Fibroblast of skin of back (primary cell): Measurements from ENCODE around the gene NSUN3.

Experiments
- DNase-seq: peaks from one replicate; pipeline ENCODE4 v3.0.0-alpha.2; 2013

NSUN3 gene

DNA sequence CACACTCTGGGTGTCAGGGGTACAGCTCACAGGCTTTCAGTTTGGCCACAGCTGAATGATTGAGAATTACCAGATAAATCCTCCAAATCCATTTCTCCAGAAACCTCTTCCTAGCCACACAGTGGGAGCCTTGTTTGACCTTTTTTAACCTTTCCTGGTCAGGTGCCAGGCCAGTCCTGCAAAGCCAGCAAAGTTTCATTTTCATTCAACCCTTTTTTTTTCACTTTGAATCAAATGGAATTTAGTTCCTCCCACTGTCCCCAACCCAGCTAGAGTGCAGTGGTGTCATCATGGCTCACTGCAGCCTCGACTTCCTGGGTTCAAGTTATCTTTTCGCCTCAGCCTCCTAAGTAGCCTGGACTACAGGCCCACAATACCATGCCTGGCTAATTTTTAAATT is 67.8 kb downstream of the NSUN3 start:
- no peak for DNase-seq

DNA sequence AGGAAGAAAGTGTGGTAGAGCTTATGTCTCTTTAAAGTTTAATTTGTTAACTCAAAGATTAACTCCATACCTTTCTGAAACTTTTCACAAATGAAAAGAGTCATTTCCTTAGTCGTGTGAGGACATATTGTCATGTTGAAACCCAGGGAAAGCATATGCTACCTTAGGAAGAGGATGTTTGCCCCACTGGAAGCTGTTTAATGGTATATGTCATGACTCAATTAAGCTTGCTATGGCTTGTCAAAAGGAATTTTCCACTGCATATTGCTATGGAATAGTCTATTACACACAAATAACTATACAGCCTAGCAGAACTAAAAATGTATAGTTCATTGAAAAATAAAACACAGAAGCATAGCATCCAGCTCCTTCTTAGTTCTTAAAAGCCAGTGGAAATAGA is 69.9 kb downstream of the NSUN3 start:
- DNase-seq: no peak

DNA sequence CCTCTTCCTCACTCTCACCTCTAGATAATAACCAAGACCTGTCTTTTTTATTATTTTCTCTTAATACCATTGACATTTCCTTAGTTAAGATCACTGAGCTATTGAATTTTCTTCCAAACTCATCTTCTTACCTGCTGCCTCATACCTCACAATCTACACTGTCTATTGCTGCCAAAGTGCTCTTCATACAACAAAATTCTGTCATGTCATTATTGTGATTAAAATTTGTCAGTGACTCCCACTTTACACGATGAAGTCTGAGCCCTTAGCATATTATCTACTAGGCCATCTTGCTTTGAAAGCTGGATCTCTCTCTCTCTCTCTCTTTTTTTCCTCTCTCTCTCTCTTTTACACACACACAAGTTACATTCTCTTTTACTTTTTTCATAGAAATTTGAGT is 73.3 kb downstream of the NSUN3 start:
- no peak for DNase-seq

DNA sequence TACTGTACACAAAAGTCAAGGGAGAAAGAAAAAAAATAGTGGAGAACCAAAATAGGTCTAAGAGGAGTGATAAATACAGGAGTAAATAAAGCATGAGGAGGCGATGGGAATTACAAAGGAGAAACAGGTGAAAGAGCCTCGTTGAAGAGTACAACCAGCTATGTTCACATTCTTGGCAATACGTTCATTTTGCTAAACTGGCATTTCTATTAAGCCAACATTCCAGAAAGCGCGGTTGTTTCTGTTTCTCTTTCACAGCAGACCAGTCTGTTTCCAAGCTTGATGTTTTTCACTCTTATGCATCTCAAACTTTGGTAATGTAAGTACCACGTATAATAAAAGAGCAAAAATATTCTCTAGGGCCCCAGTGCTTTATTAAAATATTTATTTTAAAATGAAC is 74.5 kb downstream of the NSUN3 start:
- no peak for DNase-seq

DNA sequence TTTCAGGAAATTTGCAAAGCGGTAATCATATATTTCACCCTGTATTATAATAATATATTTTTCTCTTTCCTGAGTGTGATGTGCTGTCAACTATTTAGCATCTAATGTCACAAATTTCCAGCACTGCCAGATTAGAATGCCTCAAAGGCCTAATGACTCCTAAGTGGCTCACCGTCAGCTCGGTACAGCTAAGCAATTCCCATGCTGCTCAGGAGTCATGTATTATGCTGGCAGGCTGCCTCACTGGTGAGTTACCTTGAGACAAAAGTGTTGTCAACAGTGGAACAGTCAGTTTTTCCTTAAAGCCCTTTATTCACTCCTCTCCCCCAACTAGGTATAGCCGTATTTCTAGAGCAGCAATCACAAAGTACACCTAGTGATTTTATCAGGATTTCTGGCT is 83.6 kb downstream of the NSUN3 start:
- no peak for DNase-seq

DNA sequence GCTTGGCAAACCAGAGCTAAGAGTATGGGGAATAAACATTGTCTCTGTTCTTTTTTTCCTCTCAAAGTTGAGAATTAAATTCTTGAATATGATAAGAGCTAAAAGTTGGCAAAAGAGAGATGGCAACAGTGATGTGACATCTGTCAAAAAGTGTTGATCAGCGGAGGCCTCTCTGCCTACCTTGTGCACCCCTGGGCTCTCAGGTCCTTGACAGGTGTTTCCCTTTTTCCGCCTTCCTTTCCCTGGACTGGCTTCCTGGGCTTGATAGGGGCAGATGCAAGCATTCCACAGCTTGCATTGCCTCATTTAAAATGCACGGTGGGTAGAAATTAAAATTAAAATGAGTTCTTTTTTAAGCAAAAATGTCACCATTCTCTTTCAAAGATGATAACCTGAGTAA is 84.2 kb downstream of the NSUN3 start:
- no peak for DNase-seq

DNA sequence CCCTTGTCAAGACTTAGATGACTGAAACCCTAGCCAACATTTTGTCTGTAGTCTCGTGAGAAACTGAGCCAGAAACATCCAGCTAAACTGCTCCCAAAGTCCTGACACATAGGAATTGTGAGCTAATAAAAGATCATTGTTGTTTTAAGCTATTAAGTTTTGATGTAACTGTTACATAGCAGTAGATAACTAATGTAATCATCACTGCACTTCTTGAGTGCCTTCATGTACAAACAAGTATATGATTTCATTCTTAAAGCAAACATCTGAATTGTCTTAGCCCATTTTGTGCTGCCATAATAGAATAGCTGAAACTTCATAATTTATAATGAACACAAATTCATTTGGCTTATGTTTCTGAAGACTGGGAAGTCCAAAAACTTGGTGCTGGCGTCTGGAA is 87.3 kb downstream of the NSUN3 start:
- DNase-seq: no peak

DNA sequence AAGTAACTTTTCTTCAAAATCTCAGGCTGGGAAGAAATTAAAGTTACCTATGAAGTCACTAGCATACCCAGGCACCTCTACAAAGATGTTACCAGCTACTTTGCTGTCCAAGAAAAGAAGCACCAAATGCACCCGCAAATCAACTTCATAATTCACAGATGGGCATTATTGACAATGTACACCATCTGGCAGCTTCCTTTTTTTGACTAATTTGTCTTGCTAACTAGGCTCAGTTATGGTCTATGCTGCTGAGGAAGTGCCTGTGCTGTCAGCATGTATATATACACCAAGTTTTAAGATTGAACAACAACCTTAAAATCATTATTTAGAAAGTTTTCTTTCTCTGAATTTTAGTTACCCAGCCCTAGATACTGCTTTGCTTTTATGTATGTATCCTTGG is 93.8 kb downstream of the NSUN3 start:
- no peak for DNase-seq

DNA sequence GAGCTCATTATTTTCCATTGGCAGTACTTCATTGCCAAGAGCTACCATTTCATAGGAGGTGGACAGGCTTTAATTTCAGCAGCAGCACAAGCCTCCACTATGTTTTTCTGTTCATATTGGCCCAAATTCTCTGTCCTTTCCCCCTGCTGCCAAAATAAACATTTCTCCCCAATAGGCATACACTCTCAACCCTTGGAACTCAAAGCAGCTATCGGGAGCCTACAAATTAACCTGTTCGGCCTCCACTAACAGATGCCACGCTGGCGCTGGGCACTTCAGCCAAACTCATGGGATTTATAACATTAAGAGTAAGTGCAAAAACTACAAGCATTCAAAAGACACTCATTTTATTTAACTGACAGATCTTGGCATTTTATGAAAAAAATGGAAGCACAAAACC is 95.7 kb downstream of the NSUN3 start:
- no peak for DNase-seq

DNA sequence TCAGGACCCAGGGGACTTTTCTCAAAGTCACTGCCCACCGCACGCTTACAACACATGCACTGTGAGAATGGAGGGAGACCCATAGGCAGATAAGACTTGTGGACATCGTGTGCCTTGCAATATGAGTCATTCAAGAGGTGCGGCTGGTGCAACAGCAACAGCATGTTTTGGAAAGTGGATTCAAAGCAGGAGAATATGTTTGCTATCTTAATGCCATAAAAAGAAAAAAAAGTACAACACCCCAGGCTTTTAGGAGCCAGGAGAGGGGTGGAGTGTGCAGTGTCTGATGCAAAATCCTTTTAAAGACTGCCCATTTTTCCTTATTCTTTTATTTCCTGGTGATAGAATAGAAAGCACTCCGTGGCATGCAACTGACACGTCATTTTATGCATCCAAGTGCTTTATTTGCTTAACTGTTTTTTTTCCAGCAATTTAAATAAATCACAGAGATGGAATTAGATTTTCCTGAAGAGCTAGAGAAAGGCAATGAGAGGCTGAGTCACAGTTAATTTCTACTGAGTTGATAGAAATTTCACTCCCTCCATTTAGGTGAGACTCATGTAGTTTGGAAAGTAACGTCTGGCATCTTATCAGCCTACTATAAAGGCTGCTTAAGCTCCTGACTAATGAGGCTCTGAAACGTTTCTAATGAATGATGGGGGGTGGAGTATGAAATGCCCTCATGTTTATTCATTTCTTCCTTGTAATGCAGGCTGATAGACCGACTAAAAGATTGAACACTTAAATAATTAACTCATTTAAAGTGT is 96.4 kb downstream of the NSUN3 start:
- peak; percentile 44 for DNase-seq

DNA sequence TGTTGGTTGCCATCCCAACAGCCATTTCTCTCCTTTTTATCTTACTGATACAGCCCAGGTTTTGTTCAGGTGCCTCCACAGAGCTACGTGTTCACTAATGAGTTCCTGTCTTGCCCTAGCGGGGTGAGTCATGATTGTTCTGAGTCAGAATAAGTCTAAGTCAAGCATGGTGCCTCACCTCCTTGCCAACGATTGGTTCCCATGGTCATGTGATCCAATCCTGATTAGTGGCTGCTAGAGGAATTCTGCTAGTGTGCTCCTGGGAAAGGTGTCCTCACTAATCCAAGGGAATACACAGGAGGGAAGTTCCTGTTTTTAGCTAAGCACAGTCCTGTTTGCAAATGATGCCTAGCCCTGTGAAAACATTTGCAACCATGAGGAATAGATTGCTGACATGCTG is 99.8 kb downstream of the NSUN3 start:
- DNase-seq: peak; percentile 54

DNA sequence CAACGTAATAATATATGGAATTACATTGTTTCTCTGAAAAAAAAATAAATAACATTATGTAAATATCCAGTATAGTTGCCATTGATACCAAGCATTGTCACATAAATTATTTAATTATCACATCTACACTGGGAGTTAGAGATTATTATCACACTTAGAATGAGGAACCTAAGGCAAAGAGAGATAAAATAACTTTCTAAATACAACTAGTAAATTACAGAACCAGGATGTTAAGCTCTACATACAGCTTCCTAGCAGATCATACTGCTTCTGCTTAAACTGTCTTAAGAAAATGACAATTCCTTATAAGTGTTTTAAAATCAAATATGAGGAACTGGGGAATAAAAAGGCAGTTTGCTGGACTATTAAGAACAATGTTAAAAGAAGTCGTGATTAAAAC is 104.5 kb downstream of the NSUN3 start:
- no peak for DNase-seq

DNA sequence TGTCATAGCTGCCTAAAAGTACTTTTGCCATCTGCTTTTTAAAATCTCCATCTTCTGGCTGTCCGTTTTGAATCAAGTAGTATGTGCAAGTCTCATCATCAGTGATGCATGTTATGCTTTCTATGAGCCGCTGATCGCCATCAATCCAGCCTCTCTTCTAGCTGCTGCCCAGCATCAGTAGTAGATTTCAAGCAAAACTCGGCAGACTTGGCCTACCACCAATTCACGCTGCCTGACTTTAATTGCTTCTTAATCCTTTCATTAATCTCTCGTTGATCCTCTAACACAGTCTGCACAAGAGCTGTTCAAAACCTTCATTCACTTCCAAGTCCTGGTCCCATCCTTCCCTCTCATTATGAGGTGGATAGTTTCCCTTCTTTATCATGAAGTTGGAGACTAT is 104.9 kb downstream of the NSUN3 start:
- no peak for DNase-seq

DNA sequence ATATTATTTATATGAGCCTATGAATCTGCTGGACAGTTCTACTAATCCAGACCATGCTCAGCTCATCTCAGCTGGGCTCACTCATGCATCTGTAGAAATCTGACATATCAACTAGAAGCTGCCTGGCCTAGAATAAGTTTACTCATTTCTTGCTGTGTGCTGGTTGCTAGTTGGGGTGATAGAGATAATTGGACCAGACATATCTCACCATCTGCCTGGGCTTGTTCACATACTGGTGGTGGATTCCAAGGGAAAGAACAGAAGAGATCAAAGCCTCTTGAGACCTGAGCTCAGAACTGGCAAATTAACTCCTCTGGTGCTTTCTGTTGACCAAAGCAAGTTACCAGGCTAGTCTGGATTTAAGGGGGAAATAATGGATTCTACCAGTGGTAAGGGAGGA is 109.1 kb downstream of the NSUN3 start:
- no peak for DNase-seq

DNA sequence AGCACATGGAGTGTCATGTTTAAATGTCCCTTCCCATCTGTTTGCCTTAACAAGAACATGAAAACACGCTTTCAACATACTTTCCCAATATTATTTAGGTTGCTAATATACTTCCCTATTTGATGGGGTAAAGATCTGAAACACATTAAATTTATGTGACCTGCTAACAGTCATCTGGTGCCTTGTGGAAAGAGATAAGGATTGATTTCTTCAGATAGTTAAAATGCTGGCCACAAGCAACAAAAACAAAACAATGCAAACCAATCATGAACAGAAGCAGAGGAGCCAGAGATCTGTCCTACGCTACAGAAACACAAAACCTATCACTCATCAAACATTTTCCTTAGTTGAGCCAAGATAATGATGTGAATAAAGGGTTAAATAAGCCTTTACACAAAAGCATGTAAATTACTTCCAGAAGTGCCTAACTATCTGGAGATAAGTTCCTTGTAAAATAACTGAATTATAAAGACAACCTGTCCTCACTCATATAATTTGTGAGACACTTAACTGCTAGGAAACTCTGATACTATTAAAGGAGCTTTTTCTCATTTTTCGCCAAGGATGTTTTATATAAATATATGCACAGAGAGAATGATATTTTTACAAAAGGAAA is 109.9 kb downstream of the NSUN3 start:
- no peak for DNase-seq

DNA sequence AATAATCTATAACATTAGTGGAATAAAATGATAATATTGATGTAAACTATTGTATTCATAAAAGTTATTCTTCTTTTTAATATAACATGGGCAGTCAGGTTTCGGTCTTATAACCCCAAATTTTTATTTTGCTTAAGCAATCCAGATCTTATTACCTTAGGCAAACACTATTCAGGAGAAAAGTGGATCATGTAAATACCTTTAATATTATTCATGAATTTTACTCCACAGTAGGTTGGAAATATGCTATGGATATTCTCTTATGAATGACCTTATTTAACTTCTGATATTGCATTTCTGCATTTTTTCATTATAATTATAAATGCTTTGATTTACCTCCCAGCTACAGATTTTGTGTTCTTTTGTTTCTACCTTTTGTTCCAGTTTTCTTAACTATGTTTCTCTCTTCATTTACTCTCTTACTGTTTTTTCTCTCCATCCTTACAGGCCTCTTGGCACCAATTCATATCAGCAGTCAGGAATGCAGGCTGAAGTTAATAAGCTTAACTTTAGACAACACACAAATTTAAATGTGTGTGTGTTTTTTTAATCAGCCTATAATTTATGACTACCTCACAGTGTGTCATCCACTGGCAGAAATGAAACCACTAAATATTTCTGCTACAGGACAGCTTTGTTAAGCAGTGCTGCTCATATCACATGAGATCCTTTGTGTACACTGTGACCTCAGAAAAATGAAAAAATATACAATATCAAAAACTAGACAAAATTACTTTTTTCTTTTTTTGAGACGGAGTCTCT is 111.0 kb downstream of the NSUN3 start:
- peak; percentile 25 for DNase-seq

DNA sequence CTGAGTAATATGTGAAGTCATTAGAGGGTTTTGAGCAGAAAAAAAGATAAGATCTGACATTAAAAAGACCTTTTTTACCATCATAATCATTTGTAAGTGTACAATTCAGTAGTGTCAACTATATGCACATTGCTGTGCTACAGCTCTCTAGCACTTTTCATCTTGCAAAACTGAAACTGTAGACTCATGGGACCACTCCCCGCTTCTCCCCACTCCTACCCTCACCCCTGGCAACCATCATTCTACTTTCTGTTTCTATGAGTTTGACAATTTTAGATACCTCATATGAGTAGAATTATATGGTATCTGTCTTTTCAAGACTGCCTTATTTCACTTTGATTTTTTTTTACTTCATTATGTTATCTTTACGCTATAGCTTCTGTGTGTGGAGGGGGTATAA is 112.8 kb downstream of the NSUN3 start:
- DNase-seq: no peak

DNA sequence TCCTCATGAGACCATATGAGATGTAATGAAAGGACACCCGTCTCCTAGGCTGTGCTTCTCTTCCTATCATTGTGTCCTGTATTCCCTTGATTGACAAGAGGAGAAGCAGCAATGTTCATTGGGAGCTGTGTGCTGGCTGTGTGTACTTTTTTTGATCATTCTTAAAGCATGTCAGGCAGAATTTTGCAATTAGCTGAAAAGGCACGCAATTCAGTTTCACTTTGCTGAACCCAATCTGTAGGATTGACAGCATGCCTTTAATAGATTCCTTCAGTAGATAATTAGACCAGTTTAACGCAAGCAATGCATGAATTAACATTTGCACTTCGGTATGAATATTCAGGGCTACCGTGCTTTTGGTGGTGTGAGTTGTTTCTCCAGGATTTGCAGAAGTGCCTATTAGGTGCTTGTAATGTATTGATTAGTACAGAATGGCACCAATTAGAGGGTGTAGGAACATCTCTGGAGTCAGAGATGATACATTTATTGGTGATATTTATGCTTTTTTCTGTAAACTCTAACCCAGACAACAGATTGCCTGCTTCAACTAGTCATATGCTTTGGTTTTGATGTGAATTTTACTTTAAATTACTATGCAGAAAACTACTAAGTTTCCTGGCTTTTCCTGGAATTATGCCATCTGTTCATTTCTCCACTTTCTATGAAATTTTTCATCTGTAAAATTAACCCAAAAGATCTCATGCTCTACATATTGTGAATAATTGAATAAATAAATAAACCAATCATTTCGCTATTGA is 114.3 kb downstream of the NSUN3 start:
- DNase-seq: peak; percentile 3
